HG03159 (cell line): ENCODE results near the gene RBBP6.

Experiments used
- ATAC-seq: cut with Tn5 transposase; IDR thresholded peaks from one replicate; pipeline ENCODE4 v1.9.1; 2021; ENCODE audit warnings: mild to moderate bottlenecking, moderate library complexity; ENCODE audit not compliant: unreplicated experiment

The RBBP6 gene

GRCh38 chr16:24522751-24523150 lies 16.6 kb upstream of the RBBP6 start:
- ATAC-seq, result no peak

GRCh38 chr16:24523569-24523968 lies 15.8 kb upstream of the RBBP6 start:
- no peak for ATAC-seq

- ATAC-seq, result no peak
These were observed 14.3 kb upstream of the RBBP6 start for GRCh38 chr16:24524855-24525677.

DNA sequence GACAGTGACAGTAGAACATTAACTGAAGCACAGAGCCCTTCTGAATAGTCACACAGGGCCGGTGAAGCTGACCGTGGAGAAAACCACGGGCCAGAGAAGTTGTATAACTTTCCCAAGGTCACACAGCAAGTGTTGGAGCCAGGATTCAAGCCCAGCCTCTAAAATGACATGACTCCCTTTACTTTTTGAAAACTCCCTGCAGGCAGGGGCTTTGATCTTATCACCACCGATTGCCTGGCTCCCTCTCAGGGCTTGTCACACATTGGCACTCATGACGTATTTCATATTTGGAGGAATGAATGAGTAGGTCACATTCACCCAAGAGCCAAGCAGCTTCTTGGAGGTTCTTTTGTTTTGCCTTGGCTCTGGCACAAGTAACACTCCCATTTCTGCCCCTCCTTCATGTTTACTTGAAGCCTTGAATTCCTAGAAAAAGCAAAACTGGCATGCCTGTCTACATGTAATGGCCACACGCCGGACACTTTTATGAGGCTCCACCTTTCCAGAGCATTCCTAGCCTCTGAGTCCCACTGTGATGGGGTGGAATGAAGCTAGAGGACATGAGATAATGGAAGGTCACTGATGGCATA lies 13.3 kb upstream of the RBBP6 start:
- no peak for ATAC-seq

DNA sequence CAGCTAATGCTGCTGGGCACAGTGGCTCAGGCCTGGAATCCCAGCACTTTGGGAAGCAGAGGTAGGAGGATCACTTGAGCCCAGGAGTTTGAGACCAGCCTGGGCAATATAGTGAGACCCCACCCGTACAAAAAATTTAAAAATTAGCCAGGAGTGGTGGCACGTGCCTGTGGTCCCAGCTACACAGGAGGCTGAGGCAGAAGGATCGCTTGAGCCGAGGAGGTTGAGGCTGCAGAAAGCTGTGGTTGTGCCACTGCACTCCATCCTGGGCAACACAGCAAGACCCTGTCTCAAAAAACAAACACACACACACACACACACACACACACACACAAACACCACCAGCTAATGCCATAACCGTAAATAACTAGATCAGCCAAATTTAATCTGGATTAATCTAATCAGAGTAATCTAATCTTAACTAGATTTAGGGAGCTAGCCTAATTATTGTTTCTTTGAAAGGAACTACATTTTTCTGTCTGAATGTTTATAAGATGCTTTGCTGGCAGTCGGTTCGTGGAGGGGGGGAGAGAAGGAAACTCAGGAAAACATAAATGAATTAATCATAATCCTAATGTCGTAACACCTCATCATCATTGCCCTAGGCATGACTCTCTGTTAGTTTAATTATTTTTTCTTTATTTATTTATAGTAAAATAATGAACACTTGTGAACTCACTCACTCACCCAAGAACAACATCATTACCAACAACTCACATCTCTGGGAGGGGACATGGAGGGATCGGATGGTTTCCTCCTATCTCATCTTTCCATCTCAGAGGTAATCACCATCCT lies 12.5 kb upstream of the RBBP6 start:
- no peak for ATAC-seq

DNA sequence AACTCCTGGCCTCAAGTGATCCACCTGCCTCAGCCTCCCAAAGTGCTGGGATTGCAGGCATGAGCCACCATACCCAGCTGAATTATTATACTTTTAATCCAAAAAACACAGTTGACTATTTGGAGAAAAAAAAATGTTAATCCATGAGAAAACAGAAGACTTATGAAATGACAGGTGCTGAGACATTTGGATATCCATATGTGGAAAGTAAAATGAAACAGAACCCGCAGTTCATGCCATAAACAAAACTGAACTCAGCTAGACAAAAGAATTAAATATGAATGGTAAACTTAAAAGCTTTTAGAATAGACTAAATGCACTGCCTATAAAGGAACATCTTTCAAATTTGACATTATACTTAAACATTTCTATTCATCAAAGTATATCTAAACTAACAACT lies 8.2 kb upstream of the RBBP6 start:
- no peak for ATAC-seq

DNA sequence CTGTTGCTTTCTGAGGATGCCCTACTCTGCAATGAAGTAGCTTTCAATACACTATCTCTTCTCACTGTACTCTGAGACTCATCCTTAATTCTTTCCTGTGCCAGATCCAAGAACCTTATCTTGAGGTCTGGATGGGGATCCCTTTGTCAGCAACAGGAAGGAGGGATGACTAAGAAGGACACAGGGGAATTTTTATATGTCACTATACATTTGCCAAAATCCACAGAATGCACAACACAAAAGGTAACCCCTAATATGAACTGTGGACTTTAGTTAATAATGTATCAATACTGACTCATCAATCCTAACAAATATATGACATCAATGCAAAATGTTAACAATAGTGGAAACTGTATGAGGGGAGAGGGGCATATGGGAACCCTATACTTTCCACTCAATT lies 4.7 kb upstream of the RBBP6 start:
- ATAC-seq, result no peak

DNA sequence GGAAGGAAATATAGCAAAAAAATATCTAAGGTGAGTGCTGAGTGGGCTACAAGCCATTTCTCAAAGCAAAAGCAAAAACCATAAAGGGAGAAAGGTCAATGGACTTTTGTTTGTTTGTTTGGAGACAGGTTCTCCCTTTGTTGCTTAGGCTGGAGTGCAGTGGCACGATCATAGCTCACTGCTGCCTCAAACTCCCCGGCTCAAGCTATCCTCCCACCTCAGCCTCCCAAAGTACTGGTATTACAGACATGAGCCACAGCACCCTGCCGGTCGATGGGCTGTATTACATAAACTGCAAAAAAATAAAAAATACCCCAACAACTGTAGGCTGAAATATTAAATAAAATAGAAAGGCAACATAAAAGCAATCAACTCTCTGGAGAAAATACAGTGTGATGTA lies 3.5 kb upstream of the RBBP6 start:
- ATAC-seq, result no peak

GRCh38 chr16:24536671-24537070 lies 2.7 kb upstream of the RBBP6 start:
- ATAC-seq, result no peak

GRCh38 chr16:24537474-24538337 lies 1.7 kb upstream of the RBBP6 start:
- no peak for ATAC-seq

- ATAC-seq, result no peak
These were observed 541 bp upstream of the RBBP6 start for GRCh38 chr16:24538756-24539294.

DNA sequence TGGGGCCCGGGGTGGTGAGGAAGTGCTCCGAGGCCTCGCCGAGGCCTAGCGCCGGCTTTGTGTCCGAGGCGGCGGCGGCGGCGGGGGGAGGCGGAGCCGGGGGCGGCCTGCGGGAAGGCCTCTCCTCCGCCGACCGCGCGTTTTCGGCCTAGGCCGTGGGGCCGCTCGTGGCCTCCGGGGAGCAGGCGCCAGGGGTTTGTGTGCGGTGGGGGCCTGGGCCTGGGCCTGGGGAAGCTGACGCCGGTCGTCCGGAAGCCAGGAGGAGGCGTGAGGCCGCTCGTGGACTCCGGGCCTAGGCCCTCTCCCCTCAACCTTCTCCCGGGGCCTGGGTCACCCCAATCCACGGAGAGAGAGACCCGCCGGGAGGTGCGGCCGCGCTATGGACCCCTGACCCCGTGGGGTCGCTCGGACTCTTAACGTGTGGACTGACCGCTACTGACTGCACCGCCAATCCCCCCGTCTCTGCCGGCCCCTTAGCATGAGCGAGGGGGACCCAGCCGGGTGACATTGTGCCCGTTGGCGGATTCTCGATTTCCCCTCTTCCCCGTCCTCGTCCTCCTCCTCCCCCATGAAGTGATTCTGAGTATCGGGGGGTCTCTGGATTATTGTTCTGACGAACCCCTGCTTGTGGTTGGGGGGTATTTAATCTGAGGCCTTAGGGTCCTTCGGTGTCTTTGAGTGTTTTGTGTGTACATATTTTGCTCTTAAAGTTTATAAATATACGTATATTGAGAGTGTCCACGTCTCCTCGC lies 660 bp downstream of the RBBP6 start:
- ATAC-seq, result peak; percentile 43

DNA sequence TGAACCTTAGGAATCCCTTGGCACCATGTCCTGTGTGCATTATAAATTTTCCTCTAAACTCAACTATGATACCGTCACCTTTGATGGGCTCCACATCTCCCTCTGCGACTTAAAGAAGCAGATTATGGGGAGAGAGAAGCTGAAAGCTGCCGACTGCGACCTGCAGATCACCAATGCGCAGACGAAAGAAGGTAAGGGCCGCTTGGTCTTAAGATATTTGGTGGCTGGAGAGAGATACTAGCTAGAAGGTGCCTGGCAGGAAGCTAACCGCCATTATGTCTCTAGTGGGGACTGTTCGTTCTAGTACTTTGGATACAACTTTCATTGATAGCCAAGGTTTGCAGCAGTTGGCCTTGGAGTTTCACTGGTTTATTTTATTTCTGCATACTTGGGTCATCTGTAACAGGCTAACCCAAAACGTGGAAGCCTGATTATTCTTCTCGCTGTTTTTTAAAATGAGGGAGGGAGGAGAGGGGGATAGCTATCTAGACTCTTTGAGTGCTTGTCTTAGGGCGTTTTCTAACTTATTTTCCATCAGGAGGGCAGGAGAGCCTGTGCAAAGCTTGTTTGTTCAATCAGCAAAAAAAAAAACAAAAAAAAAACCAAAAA lies 1.3 kb downstream of the RBBP6 start:
- no peak for ATAC-seq

DNA sequence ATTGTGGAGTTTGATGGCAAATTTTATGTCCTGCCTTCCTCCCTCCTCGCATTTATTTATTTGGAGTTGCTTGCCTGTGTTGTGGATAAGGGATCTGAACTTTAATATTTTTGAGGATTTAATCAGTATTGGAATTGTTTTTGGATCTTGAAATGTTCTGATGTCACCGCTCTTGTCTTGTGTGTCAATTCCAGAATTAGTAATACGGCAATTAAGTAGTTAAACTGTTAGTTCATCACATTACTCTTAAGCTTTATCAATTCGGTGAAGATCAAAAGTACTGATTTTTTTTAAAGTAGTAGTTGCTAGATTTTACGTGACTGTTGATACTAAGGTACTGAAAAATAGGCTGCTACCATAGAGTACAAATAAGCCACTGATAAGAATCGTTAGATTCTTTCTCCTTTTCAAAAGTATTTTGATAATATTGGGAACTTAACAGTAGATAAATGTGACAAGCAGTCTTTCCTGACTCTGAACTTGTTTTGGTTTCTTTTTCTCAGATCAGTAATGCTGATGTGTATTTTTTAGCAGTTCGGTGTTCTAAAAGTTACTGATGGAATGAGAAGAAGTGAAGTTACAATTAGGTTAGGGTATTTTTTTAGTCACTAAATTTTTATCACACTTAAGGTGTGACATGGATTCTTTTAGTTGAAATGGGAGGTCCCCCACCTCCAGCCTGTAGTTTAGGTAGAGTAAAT lies 2.0 kb downstream of the RBBP6 start:
- no peak for ATAC-seq

DNA sequence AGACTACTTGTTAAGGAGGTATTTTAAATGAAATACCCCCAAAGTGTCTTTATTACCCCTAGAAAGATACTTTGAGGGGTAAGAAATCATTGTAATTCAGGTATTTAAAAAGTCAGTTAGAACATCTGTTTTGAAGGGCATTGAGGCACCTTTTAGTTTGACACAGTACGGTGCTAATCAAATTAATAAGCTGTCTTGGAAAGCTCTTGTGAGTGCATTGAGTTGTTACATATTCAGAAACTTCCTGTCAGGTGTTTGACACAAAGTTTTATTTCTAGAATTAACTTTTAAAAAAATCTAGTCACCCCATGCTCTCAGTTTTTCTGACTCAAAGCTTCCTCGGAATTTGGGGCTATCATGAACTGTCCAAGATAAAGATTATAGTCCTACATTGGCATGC lies 4.6 kb downstream of the RBBP6 start:
- ATAC-seq, result no peak

GRCh38 chr16:24544640-24545039 lies 5.3 kb downstream of the RBBP6 start:
- no peak for ATAC-seq

DNA sequence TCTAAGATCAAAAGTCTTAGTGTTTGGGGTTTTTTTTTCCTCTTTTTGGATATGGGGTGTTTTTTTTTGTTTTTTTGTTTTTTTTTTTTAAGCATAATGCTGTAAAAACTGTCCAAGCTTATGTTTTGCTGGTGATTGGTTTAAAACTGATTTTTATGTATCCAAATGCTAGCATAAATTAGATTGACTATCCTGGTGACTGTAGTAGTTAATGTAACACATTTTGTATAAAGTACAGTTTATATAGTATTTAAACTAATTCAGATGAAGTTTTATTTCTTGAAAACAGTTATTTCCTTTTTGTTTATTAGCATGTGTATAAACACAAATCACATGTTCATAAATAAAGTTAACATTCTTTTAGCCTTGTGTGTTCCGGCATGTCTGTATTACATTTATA lies 10.9 kb downstream of the RBBP6 start:
- no peak for ATAC-seq

DNA sequence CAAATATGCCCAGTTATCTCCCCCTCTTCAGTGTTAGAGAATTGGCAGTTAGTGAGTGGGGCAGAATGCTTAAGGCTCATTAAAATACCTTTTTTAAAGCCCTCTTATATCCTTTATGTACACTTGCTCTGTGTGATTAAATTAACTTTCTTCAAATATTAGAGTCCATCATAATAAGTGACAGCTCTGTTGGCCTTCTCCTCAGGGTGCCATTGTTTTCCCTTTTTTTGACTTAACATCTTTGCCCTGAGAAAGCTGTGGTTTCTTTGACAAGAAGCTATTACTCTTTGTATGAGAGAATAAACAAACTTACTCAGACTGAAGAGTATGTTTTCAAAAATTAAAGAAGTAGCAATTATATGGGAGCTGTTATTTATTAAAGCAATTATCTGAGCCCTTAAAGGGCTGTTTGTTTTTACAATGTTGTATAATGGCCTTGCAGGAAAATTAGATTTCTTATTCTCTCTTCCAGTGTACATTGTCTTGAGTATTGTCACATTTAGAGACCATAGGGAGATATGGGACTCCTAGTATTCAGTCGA lies 13.4 kb downstream of the RBBP6 start:
- ATAC-seq, result no peak

- ATAC-seq, result no peak
These were observed 14.6 kb downstream of the RBBP6 start for GRCh38 chr16:24553983-24554382.
